Glomerular endothelial cell (primary cell): Measurements from ENCODE around the gene KPNA6. TPM values are rescaled to one million over a fixed set of nuclear protein-coding genes. Genes with fewer than 3 reads are reported as not detected.
"Not testable (repeated sequence)": the region's sequence is repeated elsewhere in the genome, so short reads cannot be mapped to it uniquely, and the experiment has no call there.

Experiments used
- DNase-seq: peaks from one replicate; pipeline ENCODE4 v3.0.0-alpha.2; 2011; ENCODE audit warnings: low read depth, low spot score; ENCODE audit errors: extremely low read depth
- total RNA-seq: library from RNA; depleted of rRNA; stranded (reverse); fragments of >200 nt; gene quantifications from 2 replicates; pipeline ENCODE4 v1.2.3, GENCODE V29; 2015

KPNA6 gene
- total RNA-seq, 1 donor from 2014 or later, result 50.3 TPM

GRCh38 chr1:32100359-32100758, 7.5 kb upstream of the KPNA6 start:
- DNase-seq, result no peak

- no peak for DNase-seq
Measured at GRCh38 chr1:32100807-32101708, 6.8 kb upstream of the KPNA6 start.

- no peak for DNase-seq
Measured at GRCh38 chr1:32104127-32104526, 3.7 kb upstream of the KPNA6 start.

GRCh38 chr1:32105338-32105737, 2.5 kb upstream of the KPNA6 start:
- DNase-seq, result no peak

- no peak for DNase-seq
Measured at GRCh38 chr1:32106663-32107275, 1.1 kb upstream of the KPNA6 start.

GRCh38 chr1:32111040-32111623, 3.3 kb downstream of the KPNA6 start:
- no peak for DNase-seq

GRCh38 chr1:32111789-32112188, 3.9 kb downstream of the KPNA6 start:
- DNase-seq, result no peak

- no peak for DNase-seq
Measured at GRCh38 chr1:32112806-32113375, 5.0 kb downstream of the KPNA6 start.

- DNase-seq, result not testable (repeated sequence)
Measured at GRCh38 chr1:32113436-32113835, 5.6 kb downstream of the KPNA6 start.

GRCh38 chr1:32114420-32114819, 6.6 kb downstream of the KPNA6 start:
- DNase-seq, result no peak

- DNase-seq, result no peak
Measured at GRCh38 chr1:32115496-32115895, 7.6 kb downstream of the KPNA6 start.

- no peak for DNase-seq
Measured at GRCh38 chr1:32116531-32116930, 8.7 kb downstream of the KPNA6 start.

GRCh38 chr1:32122151-32122550, 14.3 kb downstream of the KPNA6 start:
- DNase-seq, result no peak

GRCh38 chr1:32123361-32123760, 15.5 kb downstream of the KPNA6 start:
- not testable (repeated sequence) for DNase-seq

GRCh38 chr1:32125313-32125712, 17.5 kb downstream of the KPNA6 start:
- no peak for DNase-seq

- no peak for DNase-seq
Measured at GRCh38 chr1:32126770-32127169, 18.9 kb downstream of the KPNA6 start.

GRCh38 chr1:32127409-32128198, 19.7 kb downstream of the KPNA6 start:
- DNase-seq, result no peak

GRCh38 chr1:32128479-32128878, 20.6 kb downstream of the KPNA6 start:
- no peak for DNase-seq

GRCh38 chr1:32128964-32129363, 21.1 kb downstream of the KPNA6 start:
- DNase-seq, result no peak

GRCh38 chr1:32133950-32134280, 26.1 kb downstream of the KPNA6 start:
- not testable (repeated sequence) for DNase-seq

GRCh38 chr1:32137111-32137510, 29.3 kb downstream of the KPNA6 start:
- no peak for DNase-seq
